Fibroblast of skin of left biceps (primary cell): ENCODE measurements around the gene PCDHGA2.
"Not testable (repeated sequence)": the region's sequence is repeated elsewhere in the genome, so short reads cannot be mapped to it uniquely, and the experiment has no call there.

Experiments
- DNase-seq, 2 experiments: peaks; one replicate each; pipeline ENCODE4 v3.0.0-alpha.2; 2013; ENCODE audit warnings: low read depth in 2 of 2

PCDHGA2 gene

GRCh38 chr5:141382469-141383294 lies 44.1 kb downstream of the PCDHGA2 start, which contains the start of gene PCDHGA7:
Gene PCDHGA7 (plus strand): TSS chr5:141382742. CDS start chr5:141382900, 158 bp downstream.
- DNase-seq: no peak

GRCh38 chr5:141383345-141383744 lies 44.8 kb downstream of the PCDHGA2 start:
- DNase-seq: no peak

- no peak for DNase-seq
Observed at GRCh38 chr5:141384471-141385267, 46.1 kb downstream of the PCDHGA2 start.

GRCh38 chr5:141387557-141388311 lies 49.2 kb downstream of the PCDHGA2 start, which contains the start of gene PCDHGB4:
Gene PCDHGB4 (plus strand): TSS chr5:141387698. CDS start chr5:141387885, 187 bp downstream.
- DNase-seq: not testable (repeated sequence)

- DNase-seq: no peak
Observed at GRCh38 chr5:141388661-141389060, 50.1 kb downstream of the PCDHGA2 start.

- no peak for DNase-seq
Observed at GRCh38 chr5:141389153-141390042, 50.8 kb downstream of the PCDHGA2 start.

- no peak for DNase-seq
Observed at GRCh38 chr5:141392429-141393198, 54.1 kb downstream of the PCDHGA2 start, which contains the start of gene PCDHGA8. Gene PCDHGA8 (plus strand): TSS chr5:141392633. CDS start chr5:141392814, 181 bp downstream.
